KMS-11 (cell line): Measurements from ENCODE around the gene SERBP1.

Experiments used
- H2AFZ ChIP-seq: fragments of 200-600 bp; sonication (generic); 2 replicates; pipeline ENCODE4 v1.6.1; 2016; ENCODE audit warnings: antibody characterized with exemption, mixed run types, low read depth
- H3K27ac ChIP-seq: fragments of 200-600 bp; sonication (generic); 2 replicates; pipeline ENCODE4 v1.6.1; 2016; ENCODE audit warnings: mild to moderate bottlenecking, mixed run types
- H3K27me3 ChIP-seq: fragments of 200-600 bp; sonication (generic); 2 replicates; pipeline ENCODE4 v1.6.1; 2017; ENCODE audit warnings: mild to moderate bottlenecking, low read depth, mixed run types, moderate library complexity; ENCODE audit not compliant: insufficient read depth
- H3K36me3 ChIP-seq: fragments of 200-600 bp; sonication (generic); 2 replicates; pipeline ENCODE4 v1.6.1; 2017; ENCODE audit warnings: mild to moderate bottlenecking, mixed run types; ENCODE audit not compliant: insufficient read depth
- H3K4me1 ChIP-seq: fragments of 200-600 bp; sonication (generic); 2 replicates; pipeline ENCODE4 v1.6.1; 2016; ENCODE audit warnings: mild to moderate bottlenecking, low read depth, mixed run types; ENCODE audit not compliant: poor library complexity, severe bottlenecking
- H3K4me2 ChIP-seq: fragments of 200-600 bp; sonication (generic); 2 replicates; pipeline ENCODE4 v1.7.0; 2016; ENCODE audit warnings: mild to moderate bottlenecking, mixed run types
- H3K4me3 ChIP-seq: fragments of 200-600 bp; sonication (generic); IDR thresholded peaks from 2 replicates; pipeline ENCODE4 v1.6.1; 2017; ENCODE audit warnings: low read depth, low read length, mixed read lengths; ENCODE audit not compliant: insufficient read depth
- H3K79me2 ChIP-seq: fragments of 200-600 bp; sonication (generic); 2 replicates; pipeline ENCODE4 v1.6.1; 2016; ENCODE audit warnings: low read depth, mixed run types; ENCODE audit not compliant: insufficient read depth
- H3K9ac ChIP-seq: fragments of 200-600 bp; sonication (generic); 2 replicates; pipeline ENCODE4 v1.6.1; 2016; ENCODE audit warnings: mild to moderate bottlenecking, mixed run types
- H4K20me1 ChIP-seq: fragments of 200-600 bp; sonication (generic); 2 replicates; pipeline ENCODE4 v1.6.1; 2016; ENCODE audit warnings: mild to moderate bottlenecking, mixed run types; ENCODE audit not compliant: insufficient read depth
- CTCF ChIP-seq: fragments of 200-600 bp; sonication (generic); conservative IDR thresholded peaks from 2 replicates; pipeline ENCODE4 v1.6.1; 2017; ENCODE audit warnings: low read depth, mild to moderate bottlenecking, antibody characterized with exemption, low read length, moderate library complexity, mixed read lengths

SERBP1 gene

GRCh38 chr1:67377253-67377652 lies 52.9 kb downstream of the SERBP1 start:
- H3K27me3 ChIP-seq: no peaks in the 10 kb centered on the region
- no peak overlapping the region for H2AFZ ChIP-seq
- no peak for TF ChIP-seq CTCF
- no peaks in the 10 kb centered on the region for H3K36me3 ChIP-seq
- H3K79me2 ChIP-seq: no peaks in the 10 kb centered on the region
- no peak overlapping the region for H3K4me3 ChIP-seq
- no peak overlapping the region for H3K9ac ChIP-seq
- peaks cover 5% of the 10 kb centered on the region for H3K4me1 ChIP-seq
- H3K4me2 ChIP-seq: no peak overlapping the region
- H3K27ac ChIP-seq: no peak overlapping the region
- H4K20me1 ChIP-seq: no peaks in the 10 kb centered on the region

GRCh38 chr1:67376381-67376780 lies 53.8 kb downstream of the SERBP1 start:
- Histone ChIP-seq H4K20me1 (no peaks in the 10 kb centered on the region), H3K4me1 (peaks cover 5% of the 10 kb centered on the region), H2AFZ (no peak overlapping the region), H3K4me3 (no peak overlapping the region), H3K79me2 (no peaks in the 10 kb centered on the region), H3K4me2 (no peak overlapping the region), H3K36me3 (no peaks in the 10 kb centered on the region), H3K27ac (no peak overlapping the region), H3K9ac (no peak overlapping the region), H3K27me3 (no peaks in the 10 kb centered on the region)
- no peak for TF ChIP-seq CTCF

- Histone ChIP-seq H3K36me3 (no peaks in the 10 kb centered on the region), H3K4me2 (no peak overlapping the region), H3K4me3 (no peak overlapping the region), H2AFZ (no peak overlapping the region), H3K27me3 (no peaks in the 10 kb centered on the region), H3K79me2 (no peaks in the 10 kb centered on the region), H4K20me1 (no peaks in the 10 kb centered on the region), H3K4me1 (peaks cover 4% of the 10 kb centered on the region), H3K9ac (no peak overlapping the region), H3K27ac (no peak overlapping the region)
- no peak for TF ChIP-seq CTCF
These were observed 57.3 kb downstream of the SERBP1 start for GRCh38 chr1:67372898-67373297.

- no peak overlapping the region for H2AFZ ChIP-seq
- H3K4me3 ChIP-seq: no peak overlapping the region
- H3K27ac ChIP-seq: no peak overlapping the region
- H3K4me2 ChIP-seq: no peak overlapping the region
- H3K79me2 ChIP-seq: no peaks in the 10 kb centered on the region
- no peaks in the 10 kb centered on the region for H3K36me3 ChIP-seq
- no peaks in the 10 kb centered on the region for H3K4me1 ChIP-seq
- no peak overlapping the region for H3K9ac ChIP-seq
- no peak for TF ChIP-seq CTCF
- H3K27me3 ChIP-seq: no peaks in the 10 kb centered on the region
- no peaks in the 10 kb centered on the region for H4K20me1 ChIP-seq
These were observed 58.1 kb downstream of the SERBP1 start for GRCh38 chr1:67372136-67372535.
